ENCODE measurements around the gene GLI2.

DNA sequence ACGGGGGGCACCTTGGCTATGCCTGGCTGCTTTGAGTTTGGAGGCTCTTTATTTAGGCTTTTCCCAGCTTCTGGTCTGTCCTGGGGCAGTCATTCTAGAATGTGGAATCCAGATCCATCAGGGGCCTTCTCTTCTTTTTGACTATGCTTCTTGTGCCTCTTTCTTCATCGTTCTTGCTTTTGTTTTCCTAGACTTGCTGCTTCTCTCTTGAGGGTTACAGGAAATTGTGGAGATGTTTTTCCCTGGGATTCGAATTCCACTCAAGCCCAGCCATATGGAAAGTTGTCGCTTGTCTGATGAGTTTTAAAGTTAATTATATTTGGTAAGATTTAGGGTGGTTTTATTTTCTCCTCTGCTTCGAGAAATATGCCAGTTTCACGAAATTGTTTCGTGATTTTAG lies 2.4 kb downstream of the GLI2 start:
- no peak for TF ChIP-seq EZH2 (optimal IDR thresholded peaks at IDR 0.05; ENCODE audit: low read depth, low read length)
- TF ChIP-seq, protein P1, sequence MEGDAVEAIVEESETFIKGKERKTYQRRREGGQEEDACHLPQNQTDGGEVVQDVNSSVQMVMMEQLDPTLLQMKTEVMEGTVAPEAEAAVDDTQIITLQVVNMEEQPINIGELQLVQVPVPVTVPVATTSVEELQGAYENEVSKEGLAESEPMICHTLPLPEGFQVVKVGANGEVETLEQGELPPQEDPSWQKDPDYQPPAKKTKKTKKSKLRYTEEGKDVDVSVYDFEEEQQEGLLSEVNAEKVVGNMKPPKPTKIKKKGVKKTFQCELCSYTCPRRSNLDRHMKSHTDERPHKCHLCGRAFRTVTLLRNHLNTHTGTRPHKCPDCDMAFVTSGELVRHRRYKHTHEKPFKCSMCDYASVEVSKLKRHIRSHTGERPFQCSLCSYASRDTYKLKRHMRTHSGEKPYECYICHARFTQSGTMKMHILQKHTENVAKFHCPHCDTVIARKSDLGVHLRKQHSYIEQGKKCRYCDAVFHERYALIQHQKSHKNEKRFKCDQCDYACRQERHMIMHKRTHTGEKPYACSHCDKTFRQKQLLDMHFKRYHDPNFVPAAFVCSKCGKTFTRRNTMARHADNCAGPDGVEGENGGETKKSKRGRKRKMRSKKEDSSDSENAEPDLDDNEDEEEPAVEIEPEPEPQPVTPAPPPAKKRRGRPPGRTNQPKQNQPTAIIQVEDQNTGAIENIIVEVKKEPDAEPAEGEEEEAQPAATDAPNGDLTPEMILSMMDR (IDR thresholded peaks at IDR 0.05; ENCODE audit: low read length), result no peak

All from MM.1S (cell line).